Measurements from ENCODE around the gene ZNF609.

GRCh38 chr15:64519897-64520296, 59.5 kb downstream of the ZNF609 start:
- TF ChIP-seq CTCF (IDR thresholded peaks at IDR 0.05), result no peak
- TF ChIP-seq POLR2AphosphoS5 (IDR thresholded peaks at IDR 0.05; ENCODE audit: insufficient read depth in 1 of 2, low read depth in 1 of 2), result no peak
- TF ChIP-seq POLR2A (IDR thresholded peaks at IDR 0.05), result no peak
